ENCODE data around the gene SEPTIN12. TPM values are rescaled to one million over a fixed set of nuclear protein-coding genes. Genes with fewer than 3 reads are reported as not detected.

SEPTIN12 gene
- total and polyA plus RNA-seq, 2 donors (not counting 1 experiment from before 2014, with no cell fraction given): 0.07 TPM; not detected in 1

DNA sequence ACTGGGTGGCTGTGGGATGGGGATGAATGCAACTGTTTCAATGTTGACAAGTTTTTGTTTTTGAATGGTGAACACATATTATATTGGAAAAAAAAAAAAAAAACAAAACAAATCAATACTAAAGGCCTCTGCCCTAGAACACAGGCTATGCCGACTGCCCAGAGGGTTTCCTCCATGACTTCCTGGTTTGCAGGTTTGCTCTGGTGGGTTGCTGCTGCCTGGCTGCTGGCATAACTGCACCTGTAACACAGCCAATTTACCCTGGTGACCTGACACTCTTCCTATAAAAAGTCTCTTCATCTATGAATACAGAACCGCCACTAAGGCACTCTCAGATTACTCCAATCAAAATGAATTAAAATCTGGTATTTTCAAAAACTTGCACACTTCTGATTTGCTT, 48.6 kb upstream of the SEPTIN12 start:
- Histone ChIP-seq H3K27me3 (replicated peaks in 1 of 4; ENCODE audit: control extremely low read depth in 1 of 4, control insufficient read depth in 3 of 4, insufficient read depth in 4 of 4, low read length in 3 of 4) (no peaks in the 10 kb centered on the region), H3K4me3 (ENCODE audit: control extremely low read depth in 1 of 5, extremely low read depth in 1 of 5, insufficient read depth in 1 of 5, low read depth in 2 of 5, low read length in 4 of 5) (no peak overlapping the region), H2AFZ (ENCODE audit: insufficient read depth, low read depth, low read length, poor library complexity, severe bottlenecking) (no peak overlapping the region), H3K9ac (ENCODE audit: low read length) (no peak overlapping the region), H4K20me1 (ENCODE audit: control insufficient read depth, insufficient read depth, low read length, poor library complexity, severe bottlenecking) (peaks cover 42% of the 10 kb centered on the region), H3K9me3 (ENCODE audit: control extremely low read depth in 1 of 3, control insufficient read depth in 2 of 3, insufficient read depth in 1 of 3, low read length in 2 of 3) (no peaks in the 10 kb centered on the region), H3K4me2 (replicated peaks; ENCODE audit: low read depth, low read length, poor library complexity, severe bottlenecking) (no peak overlapping the region), H3K27ac (ENCODE audit: low read length in 2 of 2) (no peak overlapping the region), H3K4me1 (ENCODE audit: control insufficient read depth in 2 of 2, insufficient read depth in 2 of 2, low read length in 2 of 2) (peaks cover 16 to 23% of the 10 kb centered on the region in 2 donors), H3K36me3 (replicated peaks in 1 of 2; ENCODE audit: control extremely low read depth in 1 of 2, control insufficient read depth in 1 of 2, extremely low read depth in 1 of 2, insufficient read depth in 2 of 2, low read length in 1 of 2) (peaks cover 21 to 67% of the 10 kb centered on the region in 2 experiments), H3K79me2 (ENCODE audit: control insufficient read depth, insufficient read depth, low read length) (peaks cover 29% of the 10 kb centered on the region)
- no peaks in the 10 kb centered on the region for H3K9me3 Mint-ChIP-seq (ENCODE audit: insufficient read depth)
- intact Hi-C loops (cut with micrococcal nuclease): no loop called here
- H3K4me1 Mint-ChIP-seq: peaks cover 19% of the 10 kb centered on the region
- TF ChIP-seq, protein P1, sequence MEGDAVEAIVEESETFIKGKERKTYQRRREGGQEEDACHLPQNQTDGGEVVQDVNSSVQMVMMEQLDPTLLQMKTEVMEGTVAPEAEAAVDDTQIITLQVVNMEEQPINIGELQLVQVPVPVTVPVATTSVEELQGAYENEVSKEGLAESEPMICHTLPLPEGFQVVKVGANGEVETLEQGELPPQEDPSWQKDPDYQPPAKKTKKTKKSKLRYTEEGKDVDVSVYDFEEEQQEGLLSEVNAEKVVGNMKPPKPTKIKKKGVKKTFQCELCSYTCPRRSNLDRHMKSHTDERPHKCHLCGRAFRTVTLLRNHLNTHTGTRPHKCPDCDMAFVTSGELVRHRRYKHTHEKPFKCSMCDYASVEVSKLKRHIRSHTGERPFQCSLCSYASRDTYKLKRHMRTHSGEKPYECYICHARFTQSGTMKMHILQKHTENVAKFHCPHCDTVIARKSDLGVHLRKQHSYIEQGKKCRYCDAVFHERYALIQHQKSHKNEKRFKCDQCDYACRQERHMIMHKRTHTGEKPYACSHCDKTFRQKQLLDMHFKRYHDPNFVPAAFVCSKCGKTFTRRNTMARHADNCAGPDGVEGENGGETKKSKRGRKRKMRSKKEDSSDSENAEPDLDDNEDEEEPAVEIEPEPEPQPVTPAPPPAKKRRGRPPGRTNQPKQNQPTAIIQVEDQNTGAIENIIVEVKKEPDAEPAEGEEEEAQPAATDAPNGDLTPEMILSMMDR (IDR thresholded peaks at IDR 0.05): no peak
- no peak for TF ChIP-seq EZH2 (IDR thresholded peaks at IDR 0.05; ENCODE audit: borderline replicate concordance, insufficient read depth, low read depth, low read length, poor library complexity, severe bottlenecking)
- H3K4me3 Mint-ChIP-seq: no peak overlapping the region
- no peaks in the 10 kb centered on the region for H3K27me3 Mint-ChIP-seq
- DNase-seq (no peak), ATAC-seq (ENCODE audit: low read depth) (no peak)
- no peak overlapping the region for H3K27ac Mint-ChIP-seq
- POLR2A ChIA-PET: no interaction called here
- CTCF ChIA-PET: no interaction called here
- 100% methylated on average over 2 of the region's 2 CpGs for WGBS (ENCODE audit: insufficient coverage)

DNA sequence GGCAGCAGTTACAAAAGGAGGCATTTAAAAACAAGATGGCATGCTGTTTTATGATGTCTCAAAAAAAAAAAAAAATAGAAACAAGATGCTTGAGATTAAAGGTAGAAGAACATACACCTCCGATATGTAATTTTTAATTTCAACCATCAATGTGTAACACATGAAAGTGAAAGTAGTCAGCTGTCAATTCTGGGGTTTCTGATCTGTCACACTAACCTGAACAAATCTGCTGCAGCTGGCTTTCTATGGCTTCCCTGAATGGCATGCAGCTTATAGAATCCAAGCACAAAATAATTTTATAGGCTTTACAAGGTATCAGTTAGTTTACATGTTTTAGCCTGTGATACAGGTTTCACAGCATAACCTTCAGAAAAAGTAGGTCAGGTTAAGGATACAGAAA, 45.4 kb upstream of the SEPTIN12 start:
- H3K27ac ChIP-seq (ENCODE audit: low read length in 2 of 2): peak overlapping the region in 1 of 2 donors; percentile 62
- peaks cover 48% of the 10 kb centered on the region for H3K79me2 ChIP-seq (ENCODE audit: control insufficient read depth, insufficient read depth, low read length)
- no peaks in the 10 kb centered on the region for H3K27me3 ChIP-seq (replicated peaks in 1 of 4; ENCODE audit: control extremely low read depth in 1 of 4, control insufficient read depth in 3 of 4, insufficient read depth in 4 of 4, low read length in 3 of 4)
- Mint-ChIP-seq H3K27ac (no peak overlapping the region), H3K4me3 (no peak overlapping the region), H3K9me3 (ENCODE audit: insufficient read depth) (no peaks in the 10 kb centered on the region), H3K4me1 (peaks cover 20% of the 10 kb centered on the region), H3K27me3 (no peaks in the 10 kb centered on the region)
- DNase-seq: no peak
- H3K4me3 ChIP-seq (ENCODE audit: control extremely low read depth in 1 of 5, extremely low read depth in 1 of 5, insufficient read depth in 1 of 5, low read depth in 2 of 5, low read length in 4 of 5): no peak overlapping the region
- POLR2A ChIA-PET: no interaction called here
- no peak for ATAC-seq (ENCODE audit: low read depth)
- H4K20me1 ChIP-seq (ENCODE audit: control insufficient read depth, insufficient read depth, low read length, poor library complexity, severe bottlenecking): peaks cover 50% of the 10 kb centered on the region
- TF ChIP-seq, protein P1 (IDR thresholded peaks at IDR 0.05): no peak
- no peak for TF ChIP-seq EZH2 (IDR thresholded peaks at IDR 0.05; ENCODE audit: borderline replicate concordance, insufficient read depth, low read depth, low read length, poor library complexity, severe bottlenecking)
- WGBS (ENCODE audit: insufficient coverage): no CpG with 5 or more reads among the region's 1 CpG
- peak overlapping the region; percentile 33 for H3K4me2 ChIP-seq (replicated peaks; ENCODE audit: low read depth, low read length, poor library complexity, severe bottlenecking)
- intact Hi-C loops (cut with micrococcal nuclease): no loop called here
- H3K36me3 ChIP-seq (replicated peaks in 1 of 2; ENCODE audit: control extremely low read depth in 1 of 2, control insufficient read depth in 1 of 2, extremely low read depth in 1 of 2, insufficient read depth in 2 of 2, low read length in 1 of 2): peaks cover 14 to 62% of the 10 kb centered on the region in 2 experiments
- CTCF ChIA-PET: interaction anchor here (0.7 kb wide), 1 partner anchor 31 kb away, joined by 3 read pairs; the partner anchor contains the start of gene ROGDI
- H3K9me3 ChIP-seq (ENCODE audit: control extremely low read depth in 1 of 3, control insufficient read depth in 2 of 3, insufficient read depth in 1 of 3, low read length in 2 of 3): no peaks in the 10 kb centered on the region
- H2AFZ ChIP-seq (ENCODE audit: insufficient read depth, low read depth, low read length, poor library complexity, severe bottlenecking): no peak overlapping the region
- H3K9ac ChIP-seq (ENCODE audit: low read length): no peak overlapping the region
- H3K4me1 ChIP-seq (ENCODE audit: control insufficient read depth in 2 of 2, insufficient read depth in 2 of 2, low read length in 2 of 2): peaks cover 16 to 23% of the 10 kb centered on the region in 2 donors

Measured in B cell (primary cell).